HepG2 (cell line): ENCODE data around the gene USP2. TPM values are rescaled to one million over a fixed set of nuclear protein-coding genes. Genes with fewer than 3 reads are reported as not detected.

ENCODE experiments used
- IRF2 ChIP-seq: IDR thresholded peaks from 2 replicates; pipeline ENCODE4 v1.6.1; 2018; ENCODE audit warnings: missing genetic modification reagents, missing compliant biosample characterization
- KLF15 ChIP-seq: sonication (generic); formaldehyde crosslinking; IDR thresholded peaks from 2 replicates; pipeline ENCODE4 v1.8.1; 2023; ENCODE audit warnings: borderline replicate concordance, mild to moderate bottlenecking, inconsistent platforms, missing genetic modification reagents, mixed read lengths
- REXO4 ChIP-seq: sonication (generic); formaldehyde crosslinking; IDR thresholded peaks from 2 replicates; pipeline ENCODE4 v1.8.0; 2022; ENCODE audit warnings: missing genetic modification reagents, mild to moderate bottlenecking, borderline replicate concordance
- SATB2 ChIP-seq: sonication (generic); formaldehyde crosslinking; IDR thresholded peaks from 2 replicates; pipeline ENCODE4 v1.5.0; 2020; ENCODE audit warnings: missing genetic modification reagents
- STAG1 ChIP-seq: sonication (generic); formaldehyde crosslinking; IDR thresholded peaks from 2 replicates; pipeline ENCODE4 v1.4.0; 2020; ENCODE audit warnings: missing genetic modification reagents
- TBX3 ChIP-seq: fragments of 450-650 bp; IDR thresholded peaks from 2 replicates; pipeline ENCODE4 v1.6.1; 2017; ENCODE audit warnings: antibody characterized with exemption, mild to moderate bottlenecking, inconsistent platforms, borderline replicate concordance
- TGIF2 ChIP-seq: IDR thresholded peaks from 2 replicates; pipeline ENCODE4 v1.6.1; 2016; ENCODE audit warnings: control low read depth, missing compliant biosample characterization
- ZMYM2 ChIP-seq: sonication (generic); formaldehyde crosslinking; IDR thresholded peaks from 2 replicates; pipeline ENCODE4 v1.8.0; 2022; ENCODE audit warnings: mild to moderate bottlenecking, missing genetic modification reagents
- ZNF331 ChIP-seq: sonication (generic); formaldehyde crosslinking; IDR thresholded peaks from 2 replicates; pipeline ENCODE4 v1.4.0; 2020; ENCODE audit warnings: missing genetic modification reagents
- ZNF33B ChIP-seq: sonication (generic); formaldehyde crosslinking; IDR thresholded peaks from 2 replicates; pipeline ENCODE4 v1.5.1; 2020; ENCODE audit warnings: mild to moderate bottlenecking, missing genetic modification reagents
- ZNF773 ChIP-seq: sonication (generic); formaldehyde crosslinking; IDR thresholded peaks from 2 replicates; pipeline ENCODE4 v1.4.0; 2020; ENCODE audit warnings: missing genetic modification reagents, borderline replicate concordance
- ZZZ3 ChIP-seq: sonication (generic); formaldehyde crosslinking; IDR thresholded peaks from 2 replicates; pipeline ENCODE4 v1.4.0; 2020; ENCODE audit warnings: missing genetic modification reagents, mild to moderate bottlenecking, borderline replicate concordance
- polyA plus RNA-seq, 8 experiments: library from polyadenylated mRNA; depleted of rRNA in 3 of 8; stranded (reverse) in 7 of 8; unstranded in 1 of 8; fragments of >200 nt; fragmentation: Illumina TruSeq in 4 of 8; extraction: Trizol in 4 of 8; gene quantifications; 2 replicates each; pipeline versions ENCODE4 v1.2.1 to v1.2.3, GENCODE V29; 2011 to 2016; ENCODE audit warnings: low read depth in 4 of 8, missing spikeins in 1 of 8, mixed read lengths in 1 of 8; ENCODE audit not compliant: insufficient read depth in 1 of 8
- total RNA-seq, 5 experiments: library from RNA; depleted of rRNA; stranded (reverse); fragments of >200 nt; fragmentation: Illumina TruSeq; extraction: Trizol; gene quantifications; 2 replicates each; pipeline ENCODE4 v1.2.3, GENCODE V29; 2016; ENCODE audit warnings: low read depth in 1 of 5
- TF ChIP-seq, protein P1 (sequence below): sonication (generic); formaldehyde crosslinking; IDR thresholded peaks from 2 replicates; pipeline ENCODE4 v1.8.1; 2023; ENCODE audit warnings: missing genetic modification reagents, mild to moderate bottlenecking, borderline replicate concordance
- TF ChIP-seq, protein P2 (sequence below): IDR thresholded peaks from 2 replicates; pipeline ENCODE4 v1.6.1; 2012; ENCODE audit warnings: low read depth, low read length, improper control_type of control experiment
- TF ChIP-seq, protein P3 (sequence below), 2 experiments: sonication (generic) in 1 of 2; formaldehyde crosslinking in 1 of 2; IDR thresholded peaks; 2 replicates each; pipeline versions ENCODE4 v1.4.0 to v1.6.1; 2018 to 2020; ENCODE audit warnings: missing genetic modification reagents in 2 of 2, borderline replicate concordance in 1 of 2, low read depth in 1 of 2, mild to moderate bottlenecking in 1 of 2, missing biosample characterization in 1 of 2
- TF ChIP-seq, protein P4 (sequence below): sonication (generic); formaldehyde crosslinking; IDR thresholded peaks from 2 replicates; pipeline ENCODE4; 2020; ENCODE audit warnings: missing genetic modification reagents, mild to moderate bottlenecking, borderline replicate concordance
- TF ChIP-seq, protein P5 (sequence below): sonication (generic); formaldehyde crosslinking; IDR thresholded peaks from 2 replicates; pipeline ENCODE4 v1.5.0; 2020; ENCODE audit warnings: missing genetic modification reagents, mild to moderate bottlenecking, borderline replicate concordance
- TF ChIP-seq, protein P6 (sequence below): sonication (generic); formaldehyde crosslinking; IDR thresholded peaks from 2 replicates; pipeline ENCODE4 v1.4.0; 2020; ENCODE audit warnings: low read depth, mild to moderate bottlenecking, missing genetic modification reagents

Gene USP2
- total and polyA plus RNA-seq, 2 of the 13 experiments (the other 11 are each of a cell fraction or from before 2014, with no cell fraction given), result 2.5 to 6.0 TPM

DNA sequence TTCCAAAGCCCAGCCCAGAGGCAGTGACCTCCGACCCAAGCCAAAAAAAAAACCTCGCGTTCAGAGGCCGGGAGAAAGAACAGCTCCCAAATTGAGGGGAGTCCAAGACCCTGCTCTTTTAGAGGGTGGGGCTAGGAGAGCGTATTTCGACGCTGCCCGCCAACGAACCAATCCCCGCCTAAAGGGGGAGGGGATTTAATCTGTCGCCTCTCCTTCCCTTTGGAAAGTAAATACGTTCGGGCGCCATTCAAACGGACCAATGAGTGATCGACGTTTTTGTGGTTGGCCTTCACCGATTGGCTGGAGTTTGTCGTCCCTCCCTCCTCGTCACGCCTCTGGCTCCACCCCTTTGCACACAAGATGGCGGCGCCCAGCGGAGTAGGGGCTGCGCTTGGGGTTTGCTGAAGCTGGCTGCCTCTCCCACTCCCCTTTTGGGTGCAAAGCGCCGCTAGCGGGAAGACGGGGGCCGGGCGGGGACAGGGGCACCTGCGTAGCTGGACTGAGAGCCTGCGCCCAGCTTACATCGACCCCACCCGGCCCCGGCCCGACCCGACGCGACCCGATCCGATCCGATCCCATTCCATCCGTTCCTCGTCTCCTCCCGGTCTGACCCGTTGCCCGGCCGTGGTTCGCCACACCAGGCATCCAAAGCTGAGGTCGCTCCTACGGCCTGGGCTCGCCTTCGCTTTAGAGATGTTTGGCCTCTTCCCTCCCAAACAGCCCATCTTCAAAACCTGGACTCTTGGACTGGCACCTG is 47.1 kb downstream of the USP2 start, which contains the start of gene RNF26 (continued):
- TF ChIP-seq, protein P1, sequence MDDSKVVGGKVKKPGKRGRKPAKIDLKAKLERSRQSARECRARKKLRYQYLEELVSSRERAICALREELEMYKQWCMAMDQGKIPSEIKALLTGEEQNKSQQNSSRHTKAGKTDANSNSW (CRISPR knock-in tag), result no peak
- no peak for TF ChIP-seq ZNF33B
- TF ChIP-seq, protein P2, sequence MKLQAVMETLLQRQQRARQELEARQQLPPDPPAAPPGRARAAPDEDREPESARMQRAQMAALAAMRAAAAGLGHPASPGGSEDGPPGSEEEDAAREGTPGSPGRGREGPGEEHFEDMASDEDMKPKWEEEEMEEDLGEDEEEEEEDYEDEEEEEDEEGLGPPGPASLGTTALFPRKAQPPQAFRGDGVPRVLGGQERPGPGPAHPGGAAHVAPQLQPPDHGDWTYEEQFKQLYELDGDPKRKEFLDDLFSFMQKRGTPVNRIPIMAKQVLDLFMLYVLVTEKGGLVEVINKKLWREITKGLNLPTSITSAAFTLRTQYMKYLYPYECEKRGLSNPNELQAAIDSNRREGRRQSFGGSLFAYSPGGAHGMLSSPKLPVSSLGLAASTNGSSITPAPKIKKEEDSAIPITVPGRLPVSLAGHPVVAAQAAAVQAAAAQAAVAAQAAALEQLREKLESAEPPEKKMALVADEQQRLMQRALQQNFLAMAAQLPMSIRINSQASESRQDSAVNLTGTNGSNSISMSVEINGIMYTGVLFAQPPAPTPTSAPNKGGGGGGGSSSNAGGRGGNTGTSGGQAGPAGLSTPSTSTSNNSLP, result peak; percentile 15; the same call in 1 of the 2 replicates
- TF ChIP-seq TBX3, result no peak
- TF ChIP-seq, protein P3, sequence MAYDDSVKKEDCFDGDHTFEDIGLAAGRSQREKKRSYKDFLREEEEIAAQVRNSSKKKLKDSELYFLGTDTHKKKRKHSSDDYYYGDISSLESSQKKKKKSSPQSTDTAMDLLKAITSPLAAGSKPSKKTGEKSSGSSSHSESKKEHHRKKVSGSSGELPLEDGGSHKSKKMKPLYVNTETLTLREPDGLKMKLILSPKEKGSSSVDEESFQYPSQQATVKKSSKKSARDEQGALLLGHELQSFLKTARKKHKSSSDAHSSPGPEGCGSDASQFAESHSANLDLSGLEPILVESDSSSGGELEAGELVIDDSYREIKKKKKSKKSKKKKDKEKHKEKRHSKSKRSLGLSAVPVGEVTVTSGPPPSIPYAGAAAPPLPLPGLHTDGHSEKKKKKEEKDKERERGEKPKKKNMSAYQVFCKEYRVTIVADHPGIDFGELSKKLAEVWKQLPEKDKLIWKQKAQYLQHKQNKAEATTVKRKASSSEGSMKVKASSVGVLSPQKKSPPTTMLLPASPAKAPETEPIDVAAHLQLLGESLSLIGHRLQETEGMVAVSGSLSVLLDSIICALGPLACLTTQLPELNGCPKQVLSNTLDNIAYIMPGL (CRISPR knock-in tag; IDR thresholded peaks at IDR 0.05; ENCODE audit: borderline replicate concordance in 1 of 2, low read depth in 1 of 2), result peak; percentile 30 to 44; a peak in 2 of 4 replicates
- TF ChIP-seq TGIF2 (CRISPR knock-in tag), result no peak
- no peak for TF ChIP-seq IRF2
- TF ChIP-seq ZNF331 (CRISPR knock-in tag), result peak; percentile 33
- TF ChIP-seq, protein P4, sequence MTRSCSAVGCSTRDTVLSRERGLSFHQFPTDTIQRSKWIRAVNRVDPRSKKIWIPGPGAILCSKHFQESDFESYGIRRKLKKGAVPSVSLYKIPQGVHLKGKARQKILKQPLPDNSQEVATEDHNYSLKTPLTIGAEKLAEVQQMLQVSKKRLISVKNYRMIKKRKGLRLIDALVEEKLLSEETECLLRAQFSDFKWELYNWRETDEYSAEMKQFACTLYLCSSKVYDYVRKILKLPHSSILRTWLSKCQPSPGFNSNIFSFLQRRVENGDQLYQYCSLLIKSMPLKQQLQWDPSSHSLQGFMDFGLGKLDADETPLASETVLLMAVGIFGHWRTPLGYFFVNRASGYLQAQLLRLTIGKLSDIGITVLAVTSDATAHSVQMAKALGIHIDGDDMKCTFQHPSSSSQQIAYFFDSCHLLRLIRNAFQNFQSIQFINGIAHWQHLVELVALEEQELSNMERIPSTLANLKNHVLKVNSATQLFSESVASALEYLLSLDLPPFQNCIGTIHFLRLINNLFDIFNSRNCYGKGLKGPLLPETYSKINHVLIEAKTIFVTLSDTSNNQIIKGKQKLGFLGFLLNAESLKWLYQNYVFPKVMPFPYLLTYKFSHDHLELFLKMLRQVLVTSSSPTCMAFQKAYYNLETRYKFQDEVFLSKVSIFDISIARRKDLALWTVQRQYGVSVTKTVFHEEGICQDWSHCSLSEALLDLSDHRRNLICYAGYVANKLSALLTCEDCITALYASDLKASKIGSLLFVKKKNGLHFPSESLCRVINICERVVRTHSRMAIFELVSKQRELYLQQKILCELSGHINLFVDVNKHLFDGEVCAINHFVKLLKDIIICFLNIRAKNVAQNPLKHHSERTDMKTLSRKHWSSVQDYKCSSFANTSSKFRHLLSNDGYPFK (CRISPR knock-in tag), result no peak; the same call in 1 of the 2 replicates
- no peak for TF ChIP-seq KLF15 (CRISPR knock-in tag)
- TF ChIP-seq ZMYM2, result no peak
- TF ChIP-seq, protein P5, sequence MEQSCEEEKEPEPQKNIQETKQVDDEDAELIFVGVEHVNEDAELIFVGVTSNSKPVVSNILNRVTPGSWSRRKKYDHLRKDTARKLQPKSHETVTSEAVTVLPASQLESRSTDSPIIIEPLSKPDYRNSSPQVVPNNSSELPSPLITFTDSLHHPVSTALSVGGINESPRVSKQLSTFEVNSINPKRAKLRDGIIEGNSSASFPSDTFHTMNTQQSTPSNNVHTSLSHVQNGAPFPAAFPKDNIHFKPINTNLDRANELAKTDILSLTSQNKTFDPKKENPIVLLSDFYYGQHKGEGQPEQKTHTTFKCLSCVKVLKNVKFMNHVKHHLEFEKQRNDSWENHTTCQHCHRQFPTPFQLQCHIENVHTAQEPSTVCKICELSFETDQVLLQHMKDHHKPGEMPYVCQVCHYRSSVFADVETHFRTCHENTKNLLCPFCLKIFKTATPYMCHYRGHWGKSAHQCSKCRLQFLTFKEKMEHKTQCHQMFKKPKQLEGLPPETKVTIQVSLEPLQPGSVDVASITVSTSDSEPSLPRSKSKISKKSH (CRISPR knock-in tag), result no peak
- TF ChIP-seq, protein P6, sequence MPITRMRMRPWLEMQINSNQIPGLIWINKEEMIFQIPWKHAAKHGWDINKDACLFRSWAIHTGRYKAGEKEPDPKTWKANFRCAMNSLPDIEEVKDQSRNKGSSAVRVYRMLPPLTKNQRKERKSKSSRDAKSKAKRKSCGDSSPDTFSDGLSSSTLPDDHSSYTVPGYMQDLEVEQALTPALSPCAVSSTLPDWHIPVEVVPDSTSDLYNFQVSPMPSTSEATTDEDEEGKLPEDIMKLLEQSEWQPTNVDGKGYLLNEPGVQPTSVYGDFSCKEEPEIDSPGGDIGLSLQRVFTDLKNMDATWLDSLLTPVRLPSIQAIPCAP (CRISPR knock-in tag), result no peak
- no peak for TF ChIP-seq ZZZ3 (CRISPR knock-in tag)
- no peak for TF ChIP-seq STAG1 (CRISPR knock-in tag)
- no peak for TF ChIP-seq SATB2 (CRISPR knock-in tag)
- TF ChIP-seq REXO4, result no peak
- no peak for TF ChIP-seq ZNF773 (CRISPR knock-in tag)
